GM21619 (cell line): ENCODE measurements around the gene SYNDIG1.
"Not testable (repeated sequence)": the region's sequence is repeated elsewhere in the genome, so short reads cannot be mapped to it uniquely, and the experiment has no call there.

Experiments used
- ATAC-seq: cut with Tn5 transposase; IDR thresholded peaks from one replicate; pipeline ENCODE4 v1.9.1; 2021; ENCODE audit not compliant: unreplicated experiment

The SYNDIG1 gene

GRCh38 chr20:24491041-24491756, 21.8 kb downstream of the SYNDIG1 start:
- ATAC-seq, result no peak

GRCh38 chr20:24492031-24492607, 22.7 kb downstream of the SYNDIG1 start:
- no peak for ATAC-seq

GRCh38 chr20:24492698-24493097, 23.3 kb downstream of the SYNDIG1 start:
- ATAC-seq, result no peak

- no peak for ATAC-seq
Measured at GRCh38 chr20:24493181-24493580, 23.8 kb downstream of the SYNDIG1 start.

GRCh38 chr20:24493661-24494459, 24.4 kb downstream of the SYNDIG1 start:
- ATAC-seq, result no peak

- ATAC-seq, result no peak
Measured at GRCh38 chr20:24494460-24494920, 25.1 kb downstream of the SYNDIG1 start.

GRCh38 chr20:24495266-24495665, 25.8 kb downstream of the SYNDIG1 start:
- ATAC-seq, result no peak

- ATAC-seq, result no peak
Measured at GRCh38 chr20:24497851-24498250, 28.4 kb downstream of the SYNDIG1 start.

GRCh38 chr20:24498641-24499040, 29.2 kb downstream of the SYNDIG1 start:
- no peak for ATAC-seq

GRCh38 chr20:24499472-24499871, 30.0 kb downstream of the SYNDIG1 start:
- no peak for ATAC-seq

GRCh38 chr20:24501764-24502556, 32.5 kb downstream of the SYNDIG1 start:
- no peak for ATAC-seq

GRCh38 chr20:24502661-24503060, 33.2 kb downstream of the SYNDIG1 start:
- no peak for ATAC-seq

GRCh38 chr20:24503352-24503931, 34.0 kb downstream of the SYNDIG1 start:
- no peak for ATAC-seq

- no peak for ATAC-seq
Measured at GRCh38 chr20:24504331-24505285, 35.2 kb downstream of the SYNDIG1 start.

GRCh38 chr20:24506146-24506545, 36.7 kb downstream of the SYNDIG1 start:
- no peak for ATAC-seq

- no peak for ATAC-seq
Measured at GRCh38 chr20:24506696-24507095, 37.3 kb downstream of the SYNDIG1 start.

GRCh38 chr20:24507182-24507853, 37.9 kb downstream of the SYNDIG1 start:
- no peak for ATAC-seq

GRCh38 chr20:24512441-24512840, 43.0 kb downstream of the SYNDIG1 start:
- not testable (repeated sequence) for ATAC-seq

GRCh38 chr20:24518515-24518914, 49.1 kb downstream of the SYNDIG1 start:
- ATAC-seq, result no peak
